Central memory CD8-positive, alpha-beta T cell (primary cell): ENCODE results near the gene POLN.
"Not testable (repeated sequence)": the region's sequence is repeated elsewhere in the genome, so short reads cannot be mapped to it uniquely, and the experiment has no call there.

Experiments used
- ATAC-seq: fragments of 150-1000 bp; cut with Tn5 transposase; replicated peaks from 2 replicates; pipeline ENCODE4 v1.10.0; 2022; ENCODE audit warnings: mild to moderate bottlenecking, moderate FRiP score, moderate number of reproducible peaks; ENCODE audit not compliant: poor library complexity, severe bottlenecking; ENCODE audit errors: extremely low read depth
- DNase-seq, 2 donors: peaks; one replicate each; pipeline ENCODE4 v3.0.0; 2021; ENCODE audit warnings: low spot score in 2 of 2
- H3K27ac Mint-ChIP-seq: one replicate; pipeline ENCODE4 v1.8.0; 2022; ENCODE audit warnings: low read depth, mild to moderate bottlenecking, moderate library complexity, mixed read lengths
- H3K27me3 Mint-ChIP-seq: one replicate; pipeline ENCODE4 v1.8.0; 2022; ENCODE audit warnings: mixed read lengths
- H3K36me3 Mint-ChIP-seq: one replicate; pipeline ENCODE4 v1.8.0; 2022; ENCODE audit warnings: mild to moderate bottlenecking, moderate library complexity, mixed read lengths; ENCODE audit not compliant: insufficient read depth
- H3K4me1 Mint-ChIP-seq: one replicate; pipeline ENCODE4 v1.8.0; 2022; ENCODE audit warnings: mixed read lengths
- H3K4me3 Mint-ChIP-seq: one replicate; pipeline ENCODE4 v1.8.0; 2022; ENCODE audit warnings: mild to moderate bottlenecking, moderate library complexity, mixed read lengths
- H3K9me3 Mint-ChIP-seq: one replicate; pipeline ENCODE4 v1.8.0; 2022; ENCODE audit warnings: mixed read lengths

Gene POLN

DNA sequence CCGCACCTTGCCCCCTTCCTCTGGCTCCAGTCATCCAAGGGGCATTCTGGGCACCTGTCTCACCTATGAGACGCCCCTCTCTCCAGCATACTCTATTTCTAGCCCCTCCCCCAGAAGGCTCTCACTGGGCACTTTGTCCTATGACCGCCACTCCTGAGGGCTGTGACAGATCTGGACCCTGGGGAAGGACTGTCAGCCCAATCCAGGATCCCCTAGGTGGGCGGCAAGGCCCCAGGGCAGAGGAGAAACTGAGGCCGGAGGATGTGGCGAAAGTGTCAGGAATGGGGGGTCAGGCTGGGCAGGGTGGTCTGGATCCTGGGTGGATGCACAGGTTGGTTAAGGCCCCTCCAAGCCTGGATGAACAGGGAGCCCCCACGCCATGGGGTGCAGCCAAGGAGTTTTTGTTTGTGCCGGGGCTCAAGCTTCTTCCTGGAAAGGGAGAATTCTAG, 198.9 kb downstream of the POLN start:
- Mint-ChIP-seq H3K27me3 (peaks cover 31% of the 10 kb centered on the region), H3K4me3 (peak overlapping the region; percentile 76), H3K27ac (no peak overlapping the region), H3K9me3 (no peaks in the 10 kb centered on the region), H3K36me3 (peaks cover 6% of the 10 kb centered on the region), H3K4me1 (no peaks in the 10 kb centered on the region)
- ATAC-seq, result no peak
- peak in 1 of 2 donors; percentile 10 for DNase-seq

DNA sequence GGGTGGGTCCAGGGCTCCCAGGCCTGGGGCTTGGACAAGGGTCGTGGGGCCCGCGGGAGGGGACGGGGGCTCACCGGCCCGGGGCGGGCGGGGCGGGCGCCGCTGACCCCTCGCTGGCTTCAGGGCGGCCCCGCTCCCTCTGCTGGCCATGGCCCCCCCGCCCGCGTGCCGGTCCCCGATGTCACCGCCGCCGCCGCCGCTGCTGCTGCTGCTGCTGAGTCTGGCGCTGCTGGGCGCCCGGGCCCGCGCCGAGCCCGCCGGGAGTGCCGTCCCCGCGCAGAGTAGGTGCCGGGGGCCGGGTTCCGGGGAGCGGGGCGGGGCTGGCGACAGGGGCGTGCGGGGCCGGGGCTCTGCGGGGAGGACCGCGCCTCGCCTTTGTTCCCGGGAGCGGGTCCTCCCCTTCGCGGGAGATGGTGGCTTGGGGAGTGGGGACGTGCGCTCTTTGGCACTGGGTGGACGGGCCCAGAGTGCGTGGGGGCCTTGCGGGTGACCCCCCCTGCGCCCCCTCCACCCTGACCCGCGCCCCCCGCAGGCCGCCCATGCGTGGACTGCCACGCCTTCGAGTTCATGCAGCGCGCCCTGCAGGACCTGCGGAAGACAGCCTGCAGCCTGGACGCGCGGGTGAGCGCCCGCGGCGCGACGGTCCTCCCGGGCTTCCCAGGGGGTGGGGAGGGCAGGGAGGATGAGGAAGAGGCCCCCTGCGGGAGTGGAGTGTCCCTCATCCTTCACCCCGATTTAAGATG, 199.5 kb downstream of the POLN start:
- peaks cover 32% of the 10 kb centered on the region for H3K27me3 Mint-ChIP-seq
- no peak for DNase-seq

DNA sequence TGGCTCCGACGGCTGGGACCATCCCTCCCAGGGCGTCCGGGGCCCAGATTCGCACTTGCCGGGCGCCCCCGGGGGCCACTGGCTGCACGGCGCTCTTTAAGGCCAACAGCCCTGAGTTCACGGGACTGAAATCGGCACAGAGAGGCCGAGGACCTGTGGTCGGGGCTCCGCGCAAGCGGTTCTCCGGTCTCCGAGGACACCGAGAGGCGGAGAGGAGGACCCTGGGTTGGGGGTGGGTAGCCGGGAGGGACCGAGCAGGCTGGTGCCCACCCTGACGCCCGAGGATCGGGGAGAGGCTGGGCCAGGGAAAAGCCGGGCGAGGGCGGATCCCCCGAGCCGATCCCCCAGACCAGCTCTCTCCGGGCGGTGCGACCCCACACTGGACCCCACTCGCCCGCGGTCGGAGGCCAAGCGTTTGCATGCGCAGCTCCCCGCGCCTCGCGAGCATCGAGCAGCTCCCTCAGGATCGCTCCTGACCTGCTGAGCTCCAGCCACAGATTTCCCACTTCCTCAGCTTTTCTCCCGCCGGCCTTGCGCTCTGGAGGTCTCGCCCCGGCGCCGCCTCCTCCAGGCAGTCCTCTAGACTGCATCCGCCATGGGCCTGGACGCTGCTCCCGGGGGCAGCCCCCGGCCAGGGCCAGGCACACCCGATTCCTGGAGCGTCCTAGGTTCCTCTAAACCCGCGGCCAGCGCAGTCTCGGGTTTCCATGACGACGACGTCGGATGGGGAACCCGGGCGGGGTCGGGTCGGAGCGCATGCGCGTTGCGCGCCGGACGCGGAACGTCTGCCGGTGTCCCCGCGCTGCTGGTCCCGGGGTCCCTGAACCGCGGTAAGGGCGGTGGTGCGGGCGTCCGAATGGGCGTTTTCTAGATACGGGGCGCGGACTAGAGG, 200.4 kb downstream of the POLN start:
- Mint-ChIP-seq H3K36me3 (peaks cover 6% of the 10 kb centered on the region), H3K9me3 (no peaks in the 10 kb centered on the region), H3K27ac (no peak overlapping the region), H3K4me3 (peak overlapping the region; percentile 78), H3K4me1 (no peaks in the 10 kb centered on the region), H3K27me3 (peaks cover 41% of the 10 kb centered on the region)
- ATAC-seq (peak; percentile 61), DNase-seq (peak; percentile 55 to 65)

More for the DNA sequence above, 199.5 kb downstream of the POLN start:
- Mint-ChIP-seq H3K4me3 (peak overlapping the region; percentile 78), H3K9me3 (no peaks in the 10 kb centered on the region), H3K4me1 (no peaks in the 10 kb centered on the region), H3K36me3 (peaks cover 6% of the 10 kb centered on the region), H3K27ac (no peak overlapping the region)
- peak; percentile 61 for ATAC-seq

DNA sequence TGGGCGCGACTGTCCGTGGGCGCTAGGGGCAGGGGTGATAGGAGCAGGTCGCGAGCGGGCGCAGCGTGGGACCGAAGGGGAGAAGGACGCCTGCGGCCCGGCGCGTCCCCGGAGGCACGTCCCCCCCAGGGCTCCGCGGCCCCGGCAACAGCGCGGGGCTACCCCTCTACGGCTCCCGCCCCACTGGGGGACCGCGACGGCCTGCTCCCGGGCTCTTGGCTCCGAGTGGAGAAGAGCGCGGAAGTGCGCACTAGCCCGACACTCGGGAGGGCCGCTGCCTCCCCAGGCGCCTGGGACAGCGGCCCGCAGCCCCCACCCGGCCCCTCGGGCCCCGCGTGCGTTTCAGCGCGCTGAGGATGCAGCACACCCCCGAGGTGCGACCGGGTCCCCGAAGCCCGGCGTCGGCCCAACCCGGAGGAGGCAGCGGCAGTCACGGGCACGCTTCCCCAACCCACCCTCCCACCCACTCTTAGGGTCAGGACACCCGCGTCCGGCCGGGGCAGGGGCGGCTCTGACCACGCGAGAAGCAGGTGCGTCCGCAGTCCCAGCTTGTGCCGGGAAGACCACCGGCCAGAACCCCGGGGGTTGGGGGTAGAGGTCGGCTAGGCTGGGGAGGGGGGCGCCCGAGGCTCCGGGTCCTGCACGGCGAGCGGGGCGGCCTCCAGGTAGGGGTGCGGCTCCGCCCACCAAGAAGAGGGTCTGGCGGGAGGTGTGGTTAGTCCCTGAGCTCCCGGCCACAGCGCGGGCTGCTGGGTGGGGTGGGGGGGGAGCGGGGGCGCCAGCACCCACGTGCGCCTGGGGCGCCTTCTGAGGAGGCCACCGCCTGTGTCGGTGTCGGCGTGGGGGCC, 201.3 kb downstream of the POLN start:
- ATAC-seq (no peak), DNase-seq (no peak)
- peak overlapping the region; percentile 78 for H3K4me3 Mint-ChIP-seq
- no peaks in the 10 kb centered on the region for H3K4me1 Mint-ChIP-seq
- H3K9me3 Mint-ChIP-seq, result no peaks in the 10 kb centered on the region
- peaks cover 6% of the 10 kb centered on the region for H3K36me3 Mint-ChIP-seq
- peaks cover 41% of the 10 kb centered on the region for H3K27me3 Mint-ChIP-seq
- no peak overlapping the region for H3K27ac Mint-ChIP-seq

DNA sequence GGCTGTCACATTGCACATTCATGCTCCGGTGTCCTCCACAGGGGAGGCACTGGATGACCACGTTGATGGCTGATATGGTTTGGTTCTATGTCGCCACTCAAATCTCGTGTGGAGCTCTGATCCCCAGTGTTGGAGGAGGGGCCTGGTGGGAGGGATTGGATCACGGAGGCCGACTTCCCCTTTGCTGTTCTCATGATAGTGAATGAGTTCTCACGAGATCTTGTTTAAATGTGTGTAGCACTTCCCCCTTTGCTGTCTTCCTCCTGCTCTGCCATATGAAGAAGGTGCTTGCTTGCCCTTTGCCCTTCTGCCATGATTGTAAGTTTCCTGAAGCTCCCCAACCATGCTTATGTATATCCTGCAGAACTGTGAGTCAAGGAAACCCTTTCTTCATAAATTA, 205.1 kb downstream of the POLN start:
- no peak for ATAC-seq
- Mint-ChIP-seq H3K9me3 (no peaks in the 10 kb centered on the region), H3K27me3 (peaks cover 66% of the 10 kb centered on the region), H3K36me3 (peaks cover 2% of the 10 kb centered on the region), H3K4me1 (no peaks in the 10 kb centered on the region), H3K4me3 (no peak overlapping the region), H3K27ac (no peak overlapping the region)
- no peak for DNase-seq

DNA sequence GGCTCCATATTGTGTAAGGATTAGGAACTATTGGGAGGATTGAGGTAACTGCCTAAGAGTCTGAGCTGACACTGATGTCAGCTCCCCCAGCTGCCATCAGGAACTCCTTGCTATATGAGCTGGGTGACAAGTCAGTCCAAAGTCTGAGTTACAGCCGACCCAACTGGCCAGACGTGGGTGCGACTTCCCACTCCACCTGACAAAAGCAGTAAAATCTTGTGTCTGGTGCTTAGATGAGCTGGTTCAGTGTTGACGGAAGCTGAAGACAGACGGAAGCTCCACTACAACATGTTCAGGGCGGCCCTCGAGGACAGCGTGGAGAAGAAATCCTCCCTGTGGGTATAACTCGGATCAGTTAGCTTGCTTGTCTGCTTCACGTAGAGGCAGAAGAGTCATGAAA, 205.6 kb downstream of the POLN start:
- no peaks in the 10 kb centered on the region for H3K4me1 Mint-ChIP-seq
- no peak overlapping the region for H3K4me3 Mint-ChIP-seq
- H3K9me3 Mint-ChIP-seq, result no peaks in the 10 kb centered on the region
- H3K27ac Mint-ChIP-seq, result no peak overlapping the region
- DNase-seq, result no peak
- H3K27me3 Mint-ChIP-seq, result peaks cover 66% of the 10 kb centered on the region
- peaks cover 2% of the 10 kb centered on the region for H3K36me3 Mint-ChIP-seq
- ATAC-seq, result no peak

DNA sequence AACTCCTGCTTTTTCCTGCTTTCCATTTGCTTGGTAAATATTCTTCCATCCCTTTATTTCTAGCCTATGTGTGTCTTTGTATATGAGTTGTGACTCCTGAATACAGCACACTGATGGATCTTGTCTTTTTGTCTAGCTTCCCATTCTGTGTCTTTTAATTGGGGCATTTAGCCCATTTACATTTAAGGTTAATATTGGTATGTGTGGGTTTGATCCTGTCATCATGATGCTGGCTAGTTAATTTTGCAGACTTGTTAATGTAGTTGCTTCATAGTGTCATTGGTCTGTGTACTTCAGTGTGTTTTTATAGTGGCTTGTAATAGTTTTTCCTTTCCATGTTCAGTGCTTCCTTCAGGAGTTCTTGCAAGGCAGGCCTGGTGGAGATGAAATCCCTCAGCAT, 210.8 kb downstream of the POLN start:
- DNase-seq, ATAC-seq, H3K4me3 Mint-ChIP-seq, H3K4me1 Mint-ChIP-seq, H3K27ac Mint-ChIP-seq, H3K36me3 Mint-ChIP-seq, H3K9me3 Mint-ChIP-seq: not testable (repeated sequence)
- peaks cover 65% of the 10 kb centered on the region for H3K27me3 Mint-ChIP-seq

DNA sequence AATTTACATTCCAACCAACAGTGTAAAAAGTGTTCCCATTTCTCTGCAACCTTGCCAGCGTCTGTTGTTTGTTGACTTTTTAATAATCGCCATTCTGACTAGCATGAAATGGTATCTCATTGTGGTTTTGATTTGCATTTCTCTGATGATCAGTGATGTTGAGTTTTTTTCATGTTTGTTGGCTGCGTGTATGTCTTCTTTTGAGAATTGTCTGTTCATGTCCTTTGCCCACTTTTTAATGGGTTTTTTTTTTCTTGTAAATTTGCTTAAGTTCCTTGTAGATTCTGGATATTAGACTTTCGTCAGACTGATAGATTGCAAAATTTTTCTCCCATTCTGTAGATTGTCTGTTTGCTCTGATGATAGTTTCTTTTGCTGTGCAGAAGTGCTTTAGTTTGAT, 214.8 kb downstream of the POLN start:
- H3K4me3 Mint-ChIP-seq, H3K4me1 Mint-ChIP-seq, H3K27ac Mint-ChIP-seq, H3K36me3 Mint-ChIP-seq, DNase-seq, ATAC-seq, H3K9me3 Mint-ChIP-seq: not testable (repeated sequence)
- H3K27me3 Mint-ChIP-seq, result peaks cover 57% of the 10 kb centered on the region

DNA sequence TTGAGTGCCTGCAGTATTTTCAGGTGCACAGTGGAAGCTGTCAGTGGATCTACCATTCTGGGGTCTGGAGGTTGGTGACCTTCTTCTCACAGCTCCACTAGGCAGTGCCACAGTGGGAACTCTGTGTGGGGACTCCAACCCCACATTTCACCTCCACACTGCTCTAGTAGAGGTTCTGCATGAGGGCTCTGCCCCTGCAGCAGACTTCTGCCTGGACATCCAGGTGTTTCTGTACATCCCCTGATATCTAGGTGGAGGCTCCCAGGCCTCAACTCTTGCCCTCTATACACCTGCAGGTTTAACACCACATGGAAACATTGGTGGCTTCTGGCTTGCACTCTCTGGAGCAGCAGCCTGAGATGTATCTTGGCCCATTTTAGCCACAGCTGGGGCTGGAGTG, 216.1 kb downstream of the POLN start:
- Mint-ChIP-seq H3K4me3 (no peak overlapping the region), H3K27me3 (peaks cover 64% of the 10 kb centered on the region), H3K36me3 (no peaks in the 10 kb centered on the region), H3K27ac (no peak overlapping the region), H3K4me1 (no peaks in the 10 kb centered on the region), H3K9me3 (peaks cover 6% of the 10 kb centered on the region)
- ATAC-seq, result no peak
- no peak for DNase-seq

DNA sequence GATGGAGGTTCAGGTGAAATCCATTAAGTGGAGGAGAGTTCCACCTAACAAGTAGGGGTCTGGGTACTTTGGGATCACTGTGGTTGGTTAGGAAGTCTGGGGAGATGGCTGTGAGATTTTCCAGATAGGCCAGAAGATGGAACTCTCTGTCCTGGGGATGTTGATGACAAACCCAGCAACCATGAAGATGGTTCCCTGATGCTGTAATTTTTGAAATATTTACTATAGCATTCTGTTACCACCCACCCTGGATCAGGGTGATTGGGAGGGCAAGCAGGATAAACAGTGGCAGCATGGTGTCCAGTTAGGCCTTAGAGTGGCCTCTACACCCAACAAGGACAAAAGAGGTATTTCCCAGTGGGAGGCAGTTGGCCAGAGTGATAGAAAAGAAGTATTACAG, 217.2 kb downstream of the POLN start:
- peaks cover 64% of the 10 kb centered on the region for H3K27me3 Mint-ChIP-seq
- no peak for ATAC-seq
- DNase-seq, result no peak

More for the DNA sequence above, 217.2 kb downstream of the POLN start:
- H3K27ac Mint-ChIP-seq, result no peak overlapping the region
- no peaks in the 10 kb centered on the region for H3K36me3 Mint-ChIP-seq
- no peak overlapping the region for H3K4me3 Mint-ChIP-seq
- H3K4me1 Mint-ChIP-seq, result no peaks in the 10 kb centered on the region
- peaks cover 6% of the 10 kb centered on the region for H3K9me3 Mint-ChIP-seq
